Measurements from ENCODE around the gene LHX6.

GRCh38 chr9:122162415-122162814, 66.3 kb downstream of the LHX6 start:
- TF ChIP-seq, protein P1, sequence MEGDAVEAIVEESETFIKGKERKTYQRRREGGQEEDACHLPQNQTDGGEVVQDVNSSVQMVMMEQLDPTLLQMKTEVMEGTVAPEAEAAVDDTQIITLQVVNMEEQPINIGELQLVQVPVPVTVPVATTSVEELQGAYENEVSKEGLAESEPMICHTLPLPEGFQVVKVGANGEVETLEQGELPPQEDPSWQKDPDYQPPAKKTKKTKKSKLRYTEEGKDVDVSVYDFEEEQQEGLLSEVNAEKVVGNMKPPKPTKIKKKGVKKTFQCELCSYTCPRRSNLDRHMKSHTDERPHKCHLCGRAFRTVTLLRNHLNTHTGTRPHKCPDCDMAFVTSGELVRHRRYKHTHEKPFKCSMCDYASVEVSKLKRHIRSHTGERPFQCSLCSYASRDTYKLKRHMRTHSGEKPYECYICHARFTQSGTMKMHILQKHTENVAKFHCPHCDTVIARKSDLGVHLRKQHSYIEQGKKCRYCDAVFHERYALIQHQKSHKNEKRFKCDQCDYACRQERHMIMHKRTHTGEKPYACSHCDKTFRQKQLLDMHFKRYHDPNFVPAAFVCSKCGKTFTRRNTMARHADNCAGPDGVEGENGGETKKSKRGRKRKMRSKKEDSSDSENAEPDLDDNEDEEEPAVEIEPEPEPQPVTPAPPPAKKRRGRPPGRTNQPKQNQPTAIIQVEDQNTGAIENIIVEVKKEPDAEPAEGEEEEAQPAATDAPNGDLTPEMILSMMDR (conservative IDR thresholded peaks at IDR 0.05; ENCODE audit: low read depth, low read length), result no peak
- TF ChIP-seq EZH2 (IDR thresholded peaks at IDR 0.05; ENCODE audit: low read length, unreplicated experiment) (no peak), EZH2phosphoT487 (IDR thresholded peaks at IDR 0.05; ENCODE audit: borderline replicate concordance, low read length) (no peak)
